COLO668 (cell line): ENCODE measurements around the gene SLC9A7.
"Not testable (repeated sequence)": the region's sequence is repeated elsewhere in the genome, so short reads cannot be mapped to it uniquely, and the experiment has no call there.

Source experiments
- DNase-seq: peaks from one replicate; lab custom pipeline; 2025; ENCODE audit not compliant: unreplicated experiment; lab: John Stamatoyannopoulos, UW

The SLC9A7 gene

DNA sequence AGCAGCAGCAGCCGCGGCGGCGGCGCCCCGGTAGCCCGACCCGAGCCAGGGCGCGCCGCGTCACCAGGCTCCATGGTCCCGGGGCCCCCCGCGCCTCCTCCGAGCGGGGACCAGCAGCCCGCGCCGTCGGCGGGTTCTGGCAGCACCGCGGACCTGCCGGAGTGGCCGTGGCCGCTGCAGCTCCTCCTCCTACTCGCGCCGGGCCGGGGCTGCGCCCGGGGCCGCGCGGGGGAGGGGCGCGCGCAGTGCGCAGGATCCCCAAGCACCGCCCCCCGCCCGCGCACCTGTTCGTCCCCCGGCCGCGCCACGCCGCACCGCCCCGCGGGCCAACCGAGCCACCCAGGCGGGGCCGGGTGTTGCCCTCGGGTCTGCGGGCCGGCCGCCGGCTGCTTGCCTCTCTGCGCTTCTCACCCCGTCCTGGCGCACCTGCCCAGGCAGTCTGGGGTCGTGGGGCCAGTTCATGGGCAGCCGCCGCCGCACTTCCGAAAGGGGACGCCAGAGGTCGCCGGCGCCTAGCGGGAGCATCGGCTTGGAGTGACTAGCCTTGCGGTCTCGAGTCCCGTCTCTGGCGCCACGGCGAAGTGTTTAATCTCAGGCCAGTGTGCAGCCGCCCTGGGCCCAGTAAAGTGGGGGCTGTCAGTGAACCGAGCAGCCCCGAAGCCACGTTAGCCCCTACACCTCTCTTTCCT, at the start of gene SLC9A7:
Gene SLC9A7 (minus strand): TSS at position 163 of the 689 bp plus-strand sequence. CDS start 89 bp downstream, at position 74.
- peak; percentile 84 for DNase-seq

- DNase-seq: no peak
Measured at GRCh38 chrX:46805270-46805669, 46.4 kb upstream of the SLC9A7 start.

DNA sequence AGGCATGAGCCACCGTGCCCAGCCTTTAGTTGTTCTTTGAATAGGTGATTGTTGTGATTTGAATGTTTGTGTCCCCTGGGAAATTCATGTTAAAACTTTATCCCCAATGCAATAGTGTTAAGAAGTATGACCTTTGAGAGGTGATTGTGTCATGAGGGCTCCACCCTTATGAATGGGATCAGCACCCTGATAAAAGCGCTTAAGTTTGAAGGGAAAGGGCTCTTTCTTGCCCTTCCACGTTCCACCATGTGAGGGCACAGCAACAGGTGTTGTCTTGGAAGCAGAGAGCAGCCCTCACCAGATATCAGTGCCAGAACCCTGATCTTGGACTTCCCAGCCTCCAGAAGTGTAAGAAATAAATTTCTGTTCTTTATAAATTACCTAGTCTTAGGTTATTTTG, 44.2 kb upstream of the SLC9A7 start:
- peak; percentile 2 for DNase-seq

DNA sequence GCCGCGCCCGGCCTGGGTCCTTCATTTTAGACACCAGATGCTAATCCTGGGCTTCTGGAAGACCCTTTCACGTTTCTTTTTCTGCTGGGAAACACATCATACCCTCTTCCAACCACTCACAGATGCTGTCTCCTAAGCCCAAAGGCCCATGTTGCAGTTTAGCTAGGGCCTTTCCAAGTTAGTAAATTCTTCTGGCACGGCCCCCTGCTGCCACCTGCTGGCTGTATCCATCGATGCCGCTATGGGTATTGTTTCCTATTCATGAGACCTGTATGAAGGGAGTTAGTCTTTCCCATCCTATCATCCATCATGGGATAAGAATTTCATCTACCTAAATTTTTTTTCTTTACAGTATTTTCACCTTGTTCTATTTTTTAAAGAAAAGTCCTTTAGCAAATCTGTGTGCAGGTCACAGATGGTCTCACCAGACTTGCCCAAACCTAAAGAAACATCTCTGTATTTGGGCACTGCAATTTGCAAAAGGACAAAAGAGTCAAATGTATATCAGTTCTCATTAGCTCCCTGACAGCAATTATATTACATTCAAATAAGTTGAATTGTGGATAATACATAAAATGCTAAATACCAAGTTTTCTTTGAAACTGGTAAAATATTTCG, 37.8 kb upstream of the SLC9A7 start:
- DNase-seq: peak; percentile 59

GRCh38 chrX:46793386-46794143, 34.6 kb upstream of the SLC9A7 start:
- DNase-seq: no peak

DNA sequence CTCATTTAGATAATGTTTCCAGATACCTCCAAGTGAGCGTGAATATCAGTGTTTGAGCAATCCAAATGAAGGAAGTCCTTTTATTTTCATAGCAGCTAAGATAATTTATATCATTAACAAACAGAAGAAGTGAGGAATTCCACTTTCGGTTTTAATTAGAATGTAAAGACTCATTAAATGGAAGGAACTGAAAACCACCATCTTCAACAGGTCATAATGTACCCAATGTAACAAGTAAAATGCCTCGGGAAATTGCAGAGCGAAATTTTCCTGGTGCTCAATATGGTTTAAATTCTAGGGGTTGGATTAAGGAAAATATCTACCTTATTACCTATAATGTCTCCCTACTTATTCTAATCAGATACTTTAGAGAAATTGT, 33.9 kb upstream of the SLC9A7 start:
- DNase-seq: no peak

DNA sequence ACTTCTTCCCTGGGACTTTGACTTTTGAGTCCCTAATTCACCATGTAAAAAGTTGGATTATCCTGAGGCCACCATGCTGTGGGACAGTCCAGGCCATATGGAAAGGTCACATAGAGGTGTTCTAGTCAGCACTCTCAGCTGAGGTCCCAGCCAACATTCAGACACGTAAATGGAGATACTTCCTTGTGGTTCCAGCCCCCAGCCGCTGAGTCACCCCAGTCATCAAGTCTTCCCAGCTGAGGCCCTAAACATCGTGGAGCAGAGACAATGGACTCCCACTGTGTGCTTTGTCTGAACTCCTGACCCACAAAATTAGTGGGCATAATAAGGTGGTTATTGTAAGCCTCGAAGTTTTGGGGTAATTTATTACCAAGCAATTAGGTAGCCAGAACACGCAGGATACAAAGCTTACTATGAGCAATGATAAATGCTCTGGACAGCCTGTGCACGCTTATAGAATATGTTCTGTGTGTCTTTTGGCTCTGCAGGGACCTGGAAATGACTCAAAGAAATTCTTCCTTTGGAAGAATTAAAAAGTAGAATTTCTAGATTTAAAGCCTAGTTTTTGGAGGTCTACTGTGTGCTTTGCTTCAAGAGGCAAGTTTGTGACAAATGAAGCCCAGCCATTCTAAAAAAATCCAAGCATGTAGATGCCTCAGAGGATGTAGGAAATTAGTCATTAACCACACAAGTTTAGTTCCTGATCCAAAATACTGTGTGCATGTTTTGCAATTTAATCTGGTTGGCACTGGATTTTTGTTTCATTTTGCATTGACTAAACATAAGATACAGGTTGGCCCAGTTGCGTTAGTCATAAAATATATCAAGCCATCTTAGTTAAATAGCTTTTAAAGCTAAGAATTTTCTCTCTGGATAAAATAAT, 33.2 kb upstream of the SLC9A7 start:
- DNase-seq: peak; percentile 15

- DNase-seq: no peak
Measured at GRCh38 chrX:46788902-46789301, 30.0 kb upstream of the SLC9A7 start.

DNA sequence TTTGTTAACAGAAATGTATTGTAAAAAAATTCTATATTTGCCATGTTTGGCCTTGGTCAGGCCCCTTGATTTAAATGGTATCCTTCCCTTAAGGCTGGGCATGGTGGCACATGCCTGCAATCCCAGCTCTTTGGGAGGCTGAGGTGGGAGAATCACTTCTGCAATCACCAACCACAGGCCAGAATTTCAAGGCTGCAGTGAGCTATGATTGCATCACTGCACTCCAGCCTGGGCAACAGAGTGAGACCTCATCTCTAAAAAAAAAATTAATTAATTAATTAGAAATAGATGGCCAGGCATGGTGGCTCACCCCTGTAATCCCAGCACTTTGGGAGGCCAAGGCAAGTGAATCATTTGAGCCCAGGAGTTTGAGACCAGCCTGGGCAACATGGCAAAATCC, 25.5 kb upstream of the SLC9A7 start:
- not testable (repeated sequence) for DNase-seq

DNA sequence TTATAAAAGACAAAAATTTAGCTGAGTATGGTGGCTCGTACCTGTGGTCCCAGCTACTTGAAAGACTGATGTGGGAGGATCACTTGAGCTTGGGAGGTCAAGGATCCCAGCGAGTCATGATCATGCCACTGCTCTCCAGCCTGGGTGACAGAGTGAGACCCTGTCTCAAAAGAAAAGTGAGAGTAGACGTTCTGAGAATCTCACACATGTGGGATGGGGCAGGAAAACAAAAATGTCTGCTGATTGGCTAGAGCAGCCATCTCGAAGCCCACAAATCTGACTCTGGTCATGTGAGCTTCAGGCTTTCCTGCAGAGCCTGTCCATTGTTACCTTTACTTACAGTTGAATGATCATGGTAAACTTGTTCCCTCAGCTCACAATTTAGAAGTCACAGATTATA, 23.1 kb upstream of the SLC9A7 start:
- no peak for DNase-seq

GRCh38 chrX:46777971-46778810, 19.3 kb upstream of the SLC9A7 start:
- DNase-seq: no peak

GRCh38 chrX:46770817-46771163, 11.9 kb upstream of the SLC9A7 start:
- no peak for DNase-seq

- no peak for DNase-seq
Measured at GRCh38 chrX:46770000-46770816, 11.3 kb upstream of the SLC9A7 start.

- DNase-seq: no peak
Measured at GRCh38 chrX:46762963-46763362, 4.0 kb upstream of the SLC9A7 start.

- DNase-seq: no peak
Measured at GRCh38 chrX:46759645-46759974, 692 bp upstream of the SLC9A7 start.

GRCh38 chrX:46758163-46758955, 559 bp downstream of the SLC9A7 start:
- peak; percentile 50 for DNase-seq

- DNase-seq: no peak
Measured at GRCh38 chrX:46757593-46757992, 1.3 kb downstream of the SLC9A7 start.

- DNase-seq: no peak
Measured at GRCh38 chrX:46757052-46757451, 1.9 kb downstream of the SLC9A7 start.

- no peak for DNase-seq
Measured at GRCh38 chrX:46755671-46756070, 3.2 kb downstream of the SLC9A7 start.
